NCI-H2107 (cell line): Measurements from ENCODE around the gene ZFPM1.
"Not testable (repeated sequence)": the region's sequence is repeated elsewhere in the genome, so short reads cannot be mapped to it uniquely, and the experiment has no call there.

Experiments used
- DNase-seq: peaks from one replicate; lab custom pipeline; 2025; lab: John Stamatoyannopoulos, UW

The ZFPM1 gene

GRCh38 chr16:88466175-88466862, 13.2 kb downstream of the ZFPM1 start:
- no peak for DNase-seq

- no peak for DNase-seq
These were observed 13.9 kb downstream of the ZFPM1 start for GRCh38 chr16:88466949-88467348.

- DNase-seq, result no peak
These were observed 14.5 kb downstream of the ZFPM1 start for GRCh38 chr16:88467541-88467944.

GRCh38 chr16:88468275-88469129, 15.4 kb downstream of the ZFPM1 start:
- no peak for DNase-seq

- DNase-seq, result no peak
These were observed 16.7 kb downstream of the ZFPM1 start for GRCh38 chr16:88469615-88470395.

GRCh38 chr16:88470396-88470680, 17.3 kb downstream of the ZFPM1 start:
- not testable (repeated sequence) for DNase-seq

GRCh38 chr16:88470696-88471095, 17.6 kb downstream of the ZFPM1 start:
- not testable (repeated sequence) for DNase-seq

- DNase-seq, result no peak
These were observed 18.0 kb downstream of the ZFPM1 start for GRCh38 chr16:88471115-88471514.

- no peak for DNase-seq
These were observed 18.5 kb downstream of the ZFPM1 start for GRCh38 chr16:88471575-88471974.

GRCh38 chr16:88472069-88472468, 19.0 kb downstream of the ZFPM1 start:
- no peak for DNase-seq

- DNase-seq, result no peak
These were observed 19.6 kb downstream of the ZFPM1 start for GRCh38 chr16:88472637-88473205.

- DNase-seq, result no peak
These were observed 20.8 kb downstream of the ZFPM1 start for GRCh38 chr16:88473666-88474534.

- DNase-seq, result no peak
These were observed 22.0 kb downstream of the ZFPM1 start for GRCh38 chr16:88475037-88475436.

GRCh38 chr16:88476203-88476602, 23.1 kb downstream of the ZFPM1 start:
- DNase-seq, result no peak

- no peak for DNase-seq
These were observed 23.8 kb downstream of the ZFPM1 start for GRCh38 chr16:88476817-88477397.

GRCh38 chr16:88477631-88478519, 24.8 kb downstream of the ZFPM1 start:
- no peak for DNase-seq

- no peak for DNase-seq
These were observed 26.1 kb downstream of the ZFPM1 start for GRCh38 chr16:88478889-88479792.

GRCh38 chr16:88479793-88480760, 27.0 kb downstream of the ZFPM1 start:
- DNase-seq, result no peak
